Measurements from ENCODE around the gene CD3E.

Gene CD3E

DNA sequence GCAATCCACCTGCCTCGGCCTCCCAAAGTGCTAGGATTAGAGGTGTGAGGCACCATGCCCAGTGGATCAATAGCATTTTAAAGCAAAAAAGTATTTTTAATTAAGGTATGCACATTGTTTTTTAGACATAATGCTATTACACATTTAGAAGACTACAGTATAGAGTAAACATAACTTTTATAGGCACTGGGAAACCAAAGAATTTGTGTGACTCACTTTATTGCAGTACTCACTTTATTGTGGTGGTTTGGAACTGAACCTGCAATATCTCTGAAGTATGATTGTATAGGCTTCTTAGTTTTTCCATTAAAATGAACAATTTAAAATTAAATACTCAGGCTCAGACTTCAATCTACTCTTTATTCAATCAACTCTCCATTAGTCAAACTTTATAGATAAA is 17.5 kb upstream of the CD3E start:
- H3K4me3 ChIP-seq (ENCODE audit: low read depth in 1 of 5, low read length in 5 of 5): no peak overlapping the region
- no peaks in the 10 kb centered on the region for H3K27me3 ChIP-seq (ENCODE audit: control insufficient read depth in 5 of 5, insufficient read depth in 4 of 5, low read length in 5 of 5)
- H3K9ac ChIP-seq (ENCODE audit: low read length in 5 of 5): no peak overlapping the region
- H3K4me1 ChIP-seq (ENCODE audit: control insufficient read depth in 5 of 5, insufficient read depth in 5 of 5, low read length in 5 of 5): peaks cover 0 to 5% (median 0%) of the 10 kb centered on the region in 5 donors
- no peak overlapping the region for H3K27ac ChIP-seq (ENCODE audit: low read depth, low read length)
- H3K9me3 ChIP-seq (ENCODE audit: control insufficient read depth in 5 of 5, low read length in 5 of 5): no peaks in the 10 kb centered on the region
- no peaks in the 10 kb centered on the region for H3K36me3 ChIP-seq (ENCODE audit: control insufficient read depth in 5 of 5, insufficient read depth in 5 of 5, low read length in 5 of 5)

DNA sequence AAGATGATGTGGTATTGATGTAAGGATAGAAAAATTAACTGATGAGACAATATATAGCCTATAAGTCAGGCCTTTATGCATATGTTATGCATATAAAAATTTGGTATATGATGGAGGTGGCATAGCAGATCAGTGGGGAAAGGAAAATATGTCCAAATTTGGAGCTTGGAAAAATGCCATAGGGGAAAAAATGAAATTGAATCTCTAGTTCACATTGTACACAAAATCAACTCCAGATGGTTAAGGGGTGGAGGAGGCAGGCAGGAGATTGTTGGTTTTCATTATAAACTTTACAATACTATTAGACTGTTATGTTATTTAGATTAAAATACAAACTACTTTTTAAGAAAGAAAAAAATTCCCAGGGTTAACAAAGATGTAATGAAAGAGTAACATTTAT is 15.1 kb upstream of the CD3E start:
- no peaks in the 10 kb centered on the region for H3K9me3 ChIP-seq (ENCODE audit: control insufficient read depth in 5 of 5, low read length in 5 of 5)
- no peak overlapping the region for H3K9ac ChIP-seq (ENCODE audit: low read length in 5 of 5)
- no peaks in the 10 kb centered on the region for H3K36me3 ChIP-seq (ENCODE audit: control insufficient read depth in 5 of 5, insufficient read depth in 5 of 5, low read length in 5 of 5)

DNA sequence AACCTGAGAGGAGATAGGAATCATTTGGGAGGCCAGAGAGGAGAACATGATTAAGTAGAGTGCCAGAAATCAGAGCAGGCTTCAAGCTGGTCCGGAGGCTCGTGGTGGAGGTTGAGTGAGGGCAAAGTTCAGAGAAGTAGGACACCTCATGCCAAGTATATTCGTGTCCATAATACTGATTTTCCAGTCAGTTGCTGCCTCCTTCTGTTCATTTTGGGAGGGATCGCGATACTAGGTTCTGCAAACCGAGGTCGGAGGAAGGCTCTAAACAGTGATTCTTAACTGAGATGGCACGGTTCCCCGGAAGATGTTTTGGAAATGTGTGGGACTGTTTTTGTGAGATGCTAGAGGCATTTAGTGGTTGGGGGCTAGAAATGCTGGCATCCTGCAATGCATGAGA is 13.6 kb upstream of the CD3E start:
- peaks cover 0 to 5% (median 0%) of the 10 kb centered on the region in 5 donors for H3K4me1 ChIP-seq (ENCODE audit: control insufficient read depth in 5 of 5, insufficient read depth in 5 of 5, low read length in 5 of 5)
- no peak overlapping the region for H3K27ac ChIP-seq (ENCODE audit: low read depth, low read length)
- no peak overlapping the region for H3K4me3 ChIP-seq (ENCODE audit: low read depth in 1 of 5, low read length in 5 of 5)
- H3K36me3 ChIP-seq (ENCODE audit: control insufficient read depth in 5 of 5, insufficient read depth in 5 of 5, low read length in 5 of 5): no peaks in the 10 kb centered on the region
- no peak overlapping the region for H3K9ac ChIP-seq (ENCODE audit: low read length in 5 of 5)
- no peaks in the 10 kb centered on the region for H3K9me3 ChIP-seq (ENCODE audit: control insufficient read depth in 5 of 5, low read length in 5 of 5)
- H3K27me3 ChIP-seq (ENCODE audit: control insufficient read depth in 5 of 5, insufficient read depth in 4 of 5, low read length in 5 of 5): peaks cover 0 to 5% (median 0%) of the 10 kb centered on the region in 5 donors

More for the DNA sequence above, 15.1 kb upstream of the CD3E start:
- Histone ChIP-seq H3K4me1 (ENCODE audit: control insufficient read depth in 5 of 5, insufficient read depth in 5 of 5, low read length in 5 of 5) (peaks cover 0 to 5% (median 0%) of the 10 kb centered on the region in 5 donors), H3K27ac (ENCODE audit: low read depth, low read length) (no peak overlapping the region), H3K27me3 (ENCODE audit: control insufficient read depth in 5 of 5, insufficient read depth in 4 of 5, low read length in 5 of 5) (no peaks in the 10 kb centered on the region), H3K4me3 (ENCODE audit: low read depth in 1 of 5, low read length in 5 of 5) (no peak overlapping the region)

DNA sequence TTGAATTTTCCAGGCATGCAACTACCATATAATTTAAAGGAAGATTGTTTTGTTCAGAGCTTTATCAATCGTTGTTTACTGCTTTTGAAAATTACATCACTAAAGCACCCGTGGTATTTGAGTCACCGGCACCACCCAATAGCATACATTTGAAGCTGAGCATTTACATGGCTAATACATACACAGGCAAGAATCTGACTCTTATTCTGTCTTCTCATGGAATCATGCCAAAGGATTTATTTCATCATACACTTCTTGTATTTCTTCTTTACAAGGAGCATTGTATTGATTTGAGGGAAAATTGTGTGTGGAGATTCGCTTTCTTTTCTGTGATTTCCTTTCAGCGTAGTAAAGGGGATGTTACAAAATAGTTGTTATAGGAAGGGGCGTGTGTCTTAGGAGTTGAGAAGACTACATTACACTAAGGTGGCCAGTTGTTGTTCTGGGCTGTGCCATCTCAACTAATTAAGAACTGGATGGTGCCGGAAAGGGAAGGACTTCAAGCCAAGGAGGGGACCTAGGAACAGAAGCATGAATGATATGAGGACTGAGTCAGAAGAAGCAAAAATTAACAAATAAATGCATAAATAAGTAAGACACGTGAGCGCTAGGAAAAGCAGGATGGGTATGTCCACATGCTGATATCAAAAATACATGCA is 12.9 kb upstream of the CD3E start:
- Histone ChIP-seq H3K36me3 (ENCODE audit: control insufficient read depth in 5 of 5, insufficient read depth in 5 of 5, low read length in 5 of 5) (no peaks in the 10 kb centered on the region), H3K4me1 (ENCODE audit: control insufficient read depth in 5 of 5, insufficient read depth in 5 of 5, low read length in 5 of 5) (peaks cover 0 to 5% (median 0%) of the 10 kb centered on the region in 5 donors), H3K27ac (ENCODE audit: low read depth, low read length) (no peak overlapping the region), H3K27me3 (ENCODE audit: control insufficient read depth in 5 of 5, insufficient read depth in 4 of 5, low read length in 5 of 5) (peaks cover 0 to 5% (median 0%) of the 10 kb centered on the region in 5 donors), H3K9me3 (ENCODE audit: control insufficient read depth in 5 of 5, low read length in 5 of 5) (no peaks in the 10 kb centered on the region), H3K9ac (ENCODE audit: low read length in 5 of 5) (no peak overlapping the region), H3K4me3 (ENCODE audit: low read depth in 1 of 5, low read length in 5 of 5) (no peak overlapping the region)

DNA sequence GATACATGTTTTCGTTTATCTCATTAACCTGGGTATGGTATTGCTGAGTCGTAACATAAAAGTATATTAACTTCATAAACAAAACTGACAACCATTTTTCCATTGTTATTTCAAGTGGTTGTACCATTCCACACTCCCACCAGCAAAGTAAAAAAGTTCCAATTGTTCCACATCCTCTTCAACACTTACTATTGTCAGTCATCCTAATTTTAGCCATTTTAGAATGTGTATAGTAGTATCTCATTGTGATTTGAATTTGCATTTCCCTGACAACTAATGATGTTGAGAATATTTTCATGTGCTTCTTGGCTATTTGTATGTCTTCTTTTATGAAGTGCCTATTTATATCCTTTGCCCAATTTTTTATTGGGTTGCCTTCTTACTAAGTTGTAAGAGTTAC is 10.5 kb upstream of the CD3E start:
- Histone ChIP-seq H3K4me3 (ENCODE audit: low read depth in 1 of 5, low read length in 5 of 5) (no peak overlapping the region), H3K27ac (ENCODE audit: low read depth, low read length) (no peak overlapping the region), H3K36me3 (ENCODE audit: control insufficient read depth in 5 of 5, insufficient read depth in 5 of 5, low read length in 5 of 5) (no peaks in the 10 kb centered on the region), H3K9me3 (ENCODE audit: control insufficient read depth in 5 of 5, low read length in 5 of 5) (no peaks in the 10 kb centered on the region), H3K4me1 (ENCODE audit: control insufficient read depth in 5 of 5, insufficient read depth in 5 of 5, low read length in 5 of 5) (peaks cover 0 to 5% (median 0%) of the 10 kb centered on the region in 5 donors), H3K27me3 (ENCODE audit: control insufficient read depth in 5 of 5, insufficient read depth in 4 of 5, low read length in 5 of 5) (peaks cover 0 to 5% (median 0%) of the 10 kb centered on the region in 5 donors), H3K9ac (ENCODE audit: low read length in 5 of 5) (no peak overlapping the region)

DNA sequence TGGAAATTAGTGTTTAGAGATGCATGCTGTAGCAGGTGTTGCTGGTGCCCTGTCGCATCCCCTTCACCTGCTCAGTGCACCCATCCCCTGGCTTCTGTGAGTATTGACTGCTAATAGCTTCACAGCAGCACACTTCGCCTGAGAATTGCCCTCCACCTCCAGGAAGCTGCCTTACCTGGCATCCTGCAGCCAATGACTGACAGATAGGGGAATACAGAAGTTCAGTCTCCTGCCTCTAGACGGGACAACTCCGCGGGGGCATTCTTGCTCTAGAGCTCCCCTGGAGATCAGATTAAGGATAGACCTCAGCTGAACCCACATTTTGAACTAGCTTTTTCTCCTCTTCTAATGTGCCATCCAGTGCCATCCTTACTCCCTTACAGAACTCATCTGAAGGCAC is 9.3 kb upstream of the CD3E start:
- peaks cover 0 to 5% (median 0%) of the 10 kb centered on the region in 5 donors for H3K27me3 ChIP-seq (ENCODE audit: control insufficient read depth in 5 of 5, insufficient read depth in 4 of 5, low read length in 5 of 5)
- no peak overlapping the region for H3K4me3 ChIP-seq (ENCODE audit: low read depth in 1 of 5, low read length in 5 of 5)
- H3K9ac ChIP-seq (ENCODE audit: low read length in 5 of 5): no peak overlapping the region
- no peaks in the 10 kb centered on the region for H3K9me3 ChIP-seq (ENCODE audit: control insufficient read depth in 5 of 5, low read length in 5 of 5)
- H3K36me3 ChIP-seq (ENCODE audit: control insufficient read depth in 5 of 5, insufficient read depth in 5 of 5, low read length in 5 of 5): no peaks in the 10 kb centered on the region
- no peak overlapping the region for H3K27ac ChIP-seq (ENCODE audit: low read depth, low read length)
- peaks cover 0 to 5% (median 0%) of the 10 kb centered on the region in 5 donors for H3K4me1 ChIP-seq (ENCODE audit: control insufficient read depth in 5 of 5, insufficient read depth in 5 of 5, low read length in 5 of 5)

DNA sequence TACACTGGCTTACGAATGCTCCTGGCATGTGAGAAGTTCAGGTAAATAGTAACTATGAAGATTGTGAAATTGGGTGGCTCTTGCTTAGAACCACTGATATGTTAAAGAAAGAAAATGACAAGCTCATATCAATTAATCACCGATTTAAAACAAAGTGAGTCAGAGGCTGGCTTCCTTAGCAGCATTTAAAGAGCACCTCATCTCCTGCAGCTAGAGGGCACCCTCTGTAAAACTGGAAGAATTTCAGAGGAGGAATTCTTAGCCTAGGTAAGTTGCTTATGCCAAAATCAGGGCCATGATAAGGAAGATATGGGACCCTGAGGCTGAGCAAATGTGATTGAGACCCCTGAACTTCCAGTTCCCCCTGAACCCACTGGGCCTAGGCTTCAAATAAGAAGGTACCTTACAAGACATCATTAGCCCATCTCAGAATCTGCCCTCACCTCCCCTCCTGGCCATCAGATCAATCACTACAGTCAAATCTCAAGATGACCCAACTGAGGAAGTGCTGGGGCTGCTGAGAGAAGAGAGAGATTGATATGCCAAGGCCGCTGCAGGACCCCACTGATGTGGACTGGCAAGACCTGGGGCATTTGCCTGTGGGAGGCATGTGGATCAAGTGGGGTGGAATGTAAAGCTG is 8.6 kb upstream of the CD3E start:
- Histone ChIP-seq H3K9ac (ENCODE audit: low read length in 5 of 5) (no peak overlapping the region), H3K9me3 (ENCODE audit: control insufficient read depth in 5 of 5, low read length in 5 of 5) (no peaks in the 10 kb centered on the region), H3K36me3 (ENCODE audit: control insufficient read depth in 5 of 5, insufficient read depth in 5 of 5, low read length in 5 of 5) (no peaks in the 10 kb centered on the region)

DNA sequence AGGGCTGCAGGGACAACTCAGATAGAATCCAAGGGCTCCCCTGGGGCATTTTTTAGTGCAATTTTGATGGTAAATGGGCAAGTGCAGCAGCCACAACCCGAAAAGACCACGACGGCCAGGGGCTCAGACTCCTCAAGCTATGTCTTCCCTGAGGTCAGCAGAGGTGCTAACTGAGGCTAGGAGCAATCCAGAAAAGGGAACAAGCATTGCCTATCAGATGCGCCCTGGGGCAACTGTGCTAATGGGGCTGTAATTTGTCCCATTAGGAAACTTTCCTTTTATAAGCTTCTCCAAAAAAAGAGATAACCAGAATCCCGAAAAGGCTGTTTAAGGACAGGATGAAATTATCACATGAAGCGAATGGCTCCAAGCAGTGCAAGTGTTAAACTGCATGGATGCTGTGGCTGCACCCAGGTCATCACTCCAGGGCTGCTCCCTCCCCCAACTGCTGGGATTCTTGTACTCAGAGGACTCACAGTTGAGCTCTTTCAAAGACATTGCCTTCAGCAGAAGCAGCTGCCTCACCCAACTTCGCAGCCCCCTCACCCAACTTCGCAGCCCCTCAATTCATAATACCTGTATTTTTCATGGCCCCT is 2.8 kb upstream of the CD3E start:
- no peaks in the 10 kb centered on the region for H3K36me3 ChIP-seq (ENCODE audit: control insufficient read depth in 5 of 5, insufficient read depth in 5 of 5, low read length in 5 of 5)
- H3K9me3 ChIP-seq (ENCODE audit: control insufficient read depth in 5 of 5, low read length in 5 of 5): no peaks in the 10 kb centered on the region
- no peak overlapping the region for H3K4me3 ChIP-seq (ENCODE audit: low read depth in 1 of 5, low read length in 5 of 5)
- peaks cover 0 to 8% (median 3%) of the 10 kb centered on the region in 5 donors for H3K27me3 ChIP-seq (ENCODE audit: control insufficient read depth in 5 of 5, insufficient read depth in 4 of 5, low read length in 5 of 5)
- no peaks in the 10 kb centered on the region for H3K4me1 ChIP-seq (ENCODE audit: control insufficient read depth in 5 of 5, insufficient read depth in 5 of 5, low read length in 5 of 5)
- H3K27ac ChIP-seq (ENCODE audit: low read depth, low read length): no peak overlapping the region
- no peak overlapping the region for H3K9ac ChIP-seq (ENCODE audit: low read length in 5 of 5)

More for the DNA sequence above, 8.6 kb upstream of the CD3E start:
- H3K27me3 ChIP-seq (ENCODE audit: control insufficient read depth in 5 of 5, insufficient read depth in 4 of 5, low read length in 5 of 5): peaks cover 0 to 5% (median 0%) of the 10 kb centered on the region in 5 donors
- no peak overlapping the region for H3K4me3 ChIP-seq (ENCODE audit: low read depth in 1 of 5, low read length in 5 of 5)
- H3K4me1 ChIP-seq (ENCODE audit: control insufficient read depth in 5 of 5, insufficient read depth in 5 of 5, low read length in 5 of 5): peaks cover 0 to 3% (median 0%) of the 10 kb centered on the region in 5 donors
- H3K27ac ChIP-seq (ENCODE audit: low read depth, low read length): no peak overlapping the region

DNA sequence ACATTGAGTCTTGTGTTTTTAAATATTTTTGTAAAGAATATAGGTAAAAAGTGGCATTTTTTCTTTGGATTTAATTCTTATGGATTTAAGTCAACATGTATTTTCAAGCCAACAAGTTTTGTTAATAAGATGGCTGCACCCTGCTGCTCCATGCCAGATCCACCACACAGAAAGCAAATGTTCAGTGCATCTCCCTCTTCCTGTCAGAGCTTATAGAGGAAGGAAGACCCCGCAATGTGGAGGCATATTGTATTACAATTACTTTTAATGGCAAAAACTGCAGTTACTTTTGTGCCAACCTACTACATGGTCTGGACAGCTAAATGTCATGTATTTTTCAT is 333 bp upstream of the CD3E start:
- Histone ChIP-seq H3K9ac (ENCODE audit: low read length in 5 of 5) (no peak overlapping the region), H3K27ac (ENCODE audit: low read depth, low read length) (no peak overlapping the region), H3K27me3 (ENCODE audit: control insufficient read depth in 5 of 5, insufficient read depth in 4 of 5, low read length in 5 of 5) (peaks cover 0 to 8% (median 3%) of the 10 kb centered on the region in 5 donors), H3K36me3 (ENCODE audit: control insufficient read depth in 5 of 5, insufficient read depth in 5 of 5, low read length in 5 of 5) (no peaks in the 10 kb centered on the region), H3K4me1 (ENCODE audit: control insufficient read depth in 5 of 5, insufficient read depth in 5 of 5, low read length in 5 of 5) (no peaks in the 10 kb centered on the region), H3K4me3 (ENCODE audit: low read depth in 1 of 5, low read length in 5 of 5) (no peak overlapping the region), H3K9me3 (ENCODE audit: control insufficient read depth in 5 of 5, low read length in 5 of 5) (no peaks in the 10 kb centered on the region)

DNA sequence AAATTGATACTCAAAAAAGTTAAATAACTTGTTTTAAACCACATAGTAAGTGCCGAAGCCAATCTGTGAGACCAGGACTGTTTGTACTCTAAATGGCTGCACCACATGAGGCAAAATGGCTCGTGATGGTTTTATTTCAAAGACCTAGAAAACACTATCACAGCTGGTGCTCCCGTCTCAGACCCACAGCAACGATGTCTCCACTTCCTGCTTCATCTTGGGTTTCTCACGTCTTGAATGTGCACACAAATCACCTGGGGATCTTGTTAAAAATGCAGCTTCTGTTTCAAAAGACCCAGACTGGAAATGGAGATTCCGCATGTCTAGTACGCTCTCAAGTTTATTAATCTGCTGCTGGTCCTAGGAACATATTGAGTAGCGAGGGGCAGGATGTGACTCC is 1.2 kb downstream of the CD3E start:
- Histone ChIP-seq H3K4me3 (ENCODE audit: low read depth in 1 of 5, low read length in 5 of 5) (no peak overlapping the region), H3K9me3 (ENCODE audit: control insufficient read depth in 5 of 5, low read length in 5 of 5) (no peaks in the 10 kb centered on the region), H3K27ac (ENCODE audit: low read depth, low read length) (no peak overlapping the region), H3K9ac (ENCODE audit: low read length in 5 of 5) (no peak overlapping the region), H3K36me3 (ENCODE audit: control insufficient read depth in 5 of 5, insufficient read depth in 5 of 5, low read length in 5 of 5) (no peaks in the 10 kb centered on the region), H3K4me1 (ENCODE audit: control insufficient read depth in 5 of 5, insufficient read depth in 5 of 5, low read length in 5 of 5) (no peaks in the 10 kb centered on the region), H3K27me3 (ENCODE audit: control insufficient read depth in 5 of 5, insufficient read depth in 4 of 5, low read length in 5 of 5) (peaks cover 0 to 8% (median 3%) of the 10 kb centered on the region in 5 donors)
